ENCODE measurements around the gene DPYD. TPM values are rescaled to one million over a fixed set of nuclear protein-coding genes. Genes with fewer than 3 reads are reported as not detected.
"Not testable (repeated sequence)": the region's sequence is repeated elsewhere in the genome, so short reads cannot be mapped to it uniquely, and the experiment has no call there.

Gene DPYD
- total RNA-seq, 2 donors from 2014 or later, result 40.3 to 50.3 TPM

DNA sequence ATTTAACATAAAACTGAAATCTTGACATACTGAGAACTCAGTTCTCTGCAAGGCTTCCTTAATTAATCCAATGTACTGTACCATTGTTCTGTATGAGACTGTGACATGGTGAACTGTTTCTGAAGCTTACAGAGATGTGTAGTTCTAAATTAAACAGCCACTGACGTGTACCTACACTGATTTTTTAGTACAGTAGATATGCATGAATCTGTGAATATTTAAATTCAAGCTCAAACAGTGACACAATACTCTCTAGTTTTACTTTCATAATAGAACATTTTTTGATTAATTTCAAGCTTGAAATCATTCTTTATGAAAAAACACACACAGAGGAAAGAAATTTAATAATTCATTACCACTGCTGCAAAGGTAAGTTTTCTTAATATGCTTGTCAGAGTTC lies 621.9 kb downstream of the DPYD start:
- DNase-seq (ENCODE audit: low spot score), result no peak
- intact Hi-C loops (cut with DNase I), result no loop called here

GRCh38 chr1:97297611-97298010 lies 623.2 kb downstream of the DPYD start:
- no peak for DNase-seq (ENCODE audit: low spot score)
- intact Hi-C loops (cut with DNase I), result no loop called here

GRCh38 chr1:97281962-97282361 lies 638.9 kb downstream of the DPYD start:
- no peak for DNase-seq (ENCODE audit: low spot score)
- intact Hi-C loops (cut with DNase I), result no loop called here

DNA sequence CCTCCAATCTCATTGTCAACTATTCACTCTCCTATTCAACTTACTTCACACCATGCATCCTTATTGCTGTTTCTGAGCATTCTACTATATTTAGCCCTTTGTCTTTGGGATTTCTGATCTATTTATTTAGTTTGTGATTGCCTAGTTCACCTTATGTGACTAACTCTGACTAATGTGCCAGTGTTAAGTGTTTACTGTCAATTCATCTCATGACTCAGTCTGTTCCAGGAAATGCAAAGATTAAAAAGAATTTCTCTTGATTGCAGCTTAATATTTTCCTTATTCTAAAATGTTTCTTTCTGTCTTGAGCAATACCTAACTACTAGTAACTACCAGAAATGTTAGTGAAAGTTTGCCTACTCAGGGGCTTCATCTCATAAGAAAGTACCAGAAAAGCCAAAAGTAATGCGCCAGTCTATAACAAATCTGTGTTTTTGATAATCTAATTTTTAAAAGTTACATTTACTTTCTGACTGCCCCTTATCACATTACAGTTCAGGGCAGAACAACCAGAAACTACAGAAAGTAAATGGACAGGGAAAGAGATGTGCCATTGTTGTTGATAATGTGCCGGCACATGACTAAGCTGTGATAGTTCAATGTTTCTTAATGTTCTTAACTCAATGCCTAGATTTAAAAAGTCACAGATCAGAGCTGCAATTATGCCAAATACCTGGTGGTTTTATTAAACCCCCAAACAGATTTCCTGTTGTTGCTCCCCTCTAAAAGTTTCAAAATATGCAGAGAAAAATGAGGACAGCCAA lies 642.8 kb downstream of the DPYD start:
- intact Hi-C loops (cut with DNase I), result no loop called here
- DNase-seq (ENCODE audit: low spot score), result no peak

- intact Hi-C loops (cut with DNase I), result no loop called here
- no peak for DNase-seq (ENCODE audit: low spot score)
Observed at GRCh38 chr1:97271916-97272788, 648.7 kb downstream of the DPYD start.

DNA sequence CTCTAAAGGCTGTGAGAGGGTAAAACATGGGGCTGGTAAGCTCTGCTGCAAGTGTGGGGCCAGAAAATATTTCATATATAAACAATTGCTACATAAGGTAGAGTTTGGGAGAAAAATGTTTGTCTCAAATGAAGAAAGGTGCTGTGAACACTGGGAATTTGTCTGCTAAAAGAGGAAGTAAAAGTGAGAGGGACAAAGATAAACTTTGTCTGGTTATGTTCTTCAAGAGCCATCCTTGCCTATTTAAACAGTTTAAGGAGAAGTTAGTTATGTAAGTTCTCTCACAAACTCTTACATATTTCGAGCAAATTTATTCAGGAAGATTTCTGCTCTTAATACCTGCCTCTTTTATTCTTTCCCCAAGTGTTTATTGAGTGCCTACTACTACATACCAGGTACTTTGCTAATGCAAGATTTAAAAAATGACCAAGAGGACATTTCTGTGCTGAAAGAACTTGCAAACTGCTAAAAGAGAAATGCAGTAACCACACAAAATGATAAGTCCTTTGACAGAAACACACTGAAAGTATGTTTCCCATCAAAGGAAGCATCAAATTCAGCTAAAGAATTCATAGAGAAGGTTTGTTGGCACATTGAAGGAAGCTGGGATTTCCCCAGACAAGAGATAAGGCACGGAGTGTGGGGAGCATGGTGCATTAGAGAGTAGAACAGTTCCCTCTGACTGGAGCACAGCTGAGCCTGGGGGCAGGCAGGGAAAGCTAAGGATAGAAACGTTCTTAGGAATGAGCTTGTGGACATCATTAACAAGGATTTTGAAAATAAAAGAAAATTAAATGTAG lies 650.1 kb downstream of the DPYD start:
- intact Hi-C loops (cut with DNase I), result no loop called here
- DNase-seq (ENCODE audit: low spot score), result no peak

DNA sequence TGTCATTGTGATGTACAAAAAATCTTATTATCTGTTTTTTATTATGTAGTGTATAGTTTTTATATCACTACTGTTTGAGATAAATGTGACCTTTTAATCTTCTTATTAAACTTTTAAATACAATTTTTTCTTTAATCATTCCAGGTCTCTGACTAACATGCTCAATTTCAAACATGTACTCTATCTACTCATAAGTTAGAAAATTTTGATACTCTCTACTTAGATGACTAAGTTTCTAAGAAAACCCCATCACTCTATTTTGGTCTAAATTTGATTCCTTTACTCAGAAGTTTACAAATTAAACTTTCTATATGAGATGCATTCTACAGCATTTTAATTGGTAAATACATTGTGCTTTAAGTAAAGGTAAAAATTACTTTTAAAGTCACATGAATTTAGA lies 655.2 kb downstream of the DPYD start:
- no peak for DNase-seq (ENCODE audit: low spot score)
- intact Hi-C loops (cut with DNase I), result no loop called here

- DNase-seq (ENCODE audit: low spot score), result no peak
- intact Hi-C loops (cut with DNase I), result no loop called here
Observed at GRCh38 chr1:97262842-97263241, 658.0 kb downstream of the DPYD start.

GRCh38 chr1:97258597-97258996 lies 662.2 kb downstream of the DPYD start:
- intact Hi-C loops (cut with DNase I), result no loop called here
- DNase-seq (ENCODE audit: low spot score), result no peak

GRCh38 chr1:97254731-97255463 lies 665.9 kb downstream of the DPYD start:
- no peak for DNase-seq (ENCODE audit: low spot score)
- intact Hi-C loops (cut with DNase I), result no loop called here

GRCh38 chr1:97252925-97253324 lies 667.9 kb downstream of the DPYD start:
- DNase-seq (ENCODE audit: low spot score), result no peak
- intact Hi-C loops (cut with DNase I), result no loop called here

DNA sequence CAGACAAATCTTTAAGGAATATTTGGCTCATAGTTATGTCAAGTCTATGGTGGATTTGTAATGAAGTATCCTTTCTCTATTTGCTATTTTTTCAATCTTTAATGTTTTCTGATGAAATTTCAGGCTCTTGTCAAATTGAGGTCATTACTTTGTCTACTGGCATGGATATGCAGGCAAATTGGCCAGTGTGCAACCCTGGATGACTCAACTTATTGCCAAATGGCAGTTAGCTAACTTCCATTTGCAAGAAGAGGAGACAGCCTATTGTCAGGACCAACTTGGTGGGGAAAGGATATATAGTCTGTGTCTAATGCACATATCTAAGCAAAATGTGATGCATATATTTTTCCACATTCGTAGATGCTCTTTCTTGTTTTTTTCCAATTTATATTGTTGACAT lies 668.8 kb downstream of the DPYD start:
- DNase-seq (ENCODE audit: low spot score), result no peak
- intact Hi-C loops (cut with DNase I), result no loop called here

DNA sequence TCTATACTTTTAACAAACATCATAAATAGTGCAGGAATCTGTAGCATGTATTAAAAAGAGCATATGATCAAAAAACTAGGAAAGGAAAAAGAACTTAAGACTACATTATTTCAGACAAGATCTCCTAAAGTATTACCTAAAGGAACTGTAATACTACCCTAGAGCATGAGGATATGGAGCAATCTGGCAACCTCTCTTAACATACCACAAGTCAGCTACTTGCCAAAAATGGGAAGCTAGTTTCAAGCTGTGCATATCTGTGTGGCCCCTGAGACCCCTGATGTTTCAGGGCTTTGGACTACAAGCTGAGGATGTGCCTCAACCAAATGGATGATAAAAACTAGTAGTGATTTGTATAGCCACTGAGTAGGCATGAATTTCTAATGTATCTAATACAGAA lies 673.6 kb downstream of the DPYD start:
- no peak for DNase-seq (ENCODE audit: low spot score)
- intact Hi-C loops (cut with DNase I), result no loop called here

DNA sequence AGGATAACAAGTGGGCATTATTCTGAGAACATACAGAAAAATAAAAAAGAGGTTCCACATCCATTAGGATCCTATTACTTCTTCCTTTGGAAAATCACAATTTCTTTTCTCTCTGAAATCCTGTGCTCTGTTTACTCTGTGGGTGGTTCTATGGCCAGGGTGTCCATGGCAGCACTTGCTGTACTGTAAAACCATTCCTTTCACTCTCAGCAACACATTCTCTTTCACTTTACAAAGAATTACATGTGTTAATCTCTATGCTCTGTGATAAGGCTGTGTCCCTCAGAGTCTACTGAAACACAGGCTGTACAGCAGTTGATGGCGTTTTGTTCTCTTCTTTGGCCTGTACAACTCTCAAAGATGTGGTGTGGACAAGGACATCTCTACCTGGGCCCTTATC lies 675.2 kb downstream of the DPYD start:
- no peak for DNase-seq (ENCODE audit: low spot score)
- intact Hi-C loops (cut with DNase I), result no loop called here

- no peak for DNase-seq (ENCODE audit: low spot score)
- intact Hi-C loops (cut with DNase I), result no loop called here
Observed at GRCh38 chr1:97245026-97245425, 675.8 kb downstream of the DPYD start.

- no peak for DNase-seq (ENCODE audit: low spot score)
- intact Hi-C loops (cut with DNase I), result no loop called here
Observed at GRCh38 chr1:97243973-97244560, 676.8 kb downstream of the DPYD start.

DNA sequence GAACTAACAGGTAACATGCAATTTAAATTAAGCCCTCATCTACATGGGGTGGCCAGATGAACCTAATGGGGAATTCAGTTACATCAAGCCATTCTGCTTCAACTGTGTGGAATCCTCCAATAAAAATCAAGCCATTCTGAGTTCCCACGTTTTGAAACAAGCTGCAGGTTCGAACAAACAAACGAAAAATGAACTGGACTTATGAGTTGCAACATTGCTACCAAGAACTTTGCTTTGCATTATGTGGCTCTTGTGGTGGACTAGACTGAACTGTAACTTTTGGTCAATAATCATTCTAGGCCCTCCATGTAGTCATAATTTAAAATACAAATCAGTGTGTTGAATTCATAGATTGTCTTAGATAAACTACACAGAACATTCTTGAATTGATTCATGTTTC lies 682.0 kb downstream of the DPYD start:
- DNase-seq (ENCODE audit: low spot score), result no peak
- intact Hi-C loops (cut with DNase I), result no loop called here

GRCh38 chr1:97231354-97231753 lies 689.5 kb downstream of the DPYD start:
- DNase-seq (ENCODE audit: low spot score); intact Hi-C loops (cut with DNase I): not testable (repeated sequence)

DNA sequence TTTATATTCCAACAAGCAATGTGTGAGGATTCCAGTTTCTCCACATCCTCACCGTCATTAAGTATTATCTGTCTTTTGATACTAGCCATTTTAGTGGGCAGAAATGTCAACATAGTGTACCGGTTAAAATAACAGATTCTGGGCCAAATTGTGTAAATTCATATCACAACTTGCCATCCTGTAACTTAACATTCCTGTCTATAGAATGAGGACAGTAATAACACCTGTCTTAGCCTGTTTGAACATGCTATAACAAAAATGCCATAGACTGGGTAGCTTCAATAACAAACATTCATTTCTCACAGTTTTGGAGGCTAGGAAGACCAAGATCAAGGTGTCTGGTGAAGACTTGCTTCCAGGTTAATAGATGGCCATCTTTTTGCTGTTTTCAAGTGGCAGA lies 708.2 kb downstream of the DPYD start:
- no peak for DNase-seq (ENCODE audit: low spot score)
- intact Hi-C loops (cut with DNase I), result no loop called here

Data from posterior vena cava (tissue), 2 donors.